GM12875 (cell line): Measurements from ENCODE around the gene SP6.

Experiments
- H3K4me3 ChIP-seq: one replicate; pipeline ENCODE4 v1.5.1; 2011; ENCODE audit warnings: low read depth, low read length, control low read depth
- CTCF ChIP-seq: IDR thresholded peaks from 2 replicates; pipeline ENCODE4 v1.5.1; 2011; ENCODE audit warnings: low read depth, mild to moderate bottlenecking, control low read depth, inconsistent platforms, low read length, moderate library complexity, borderline replicate concordance; ENCODE audit not compliant: insufficient read depth

The SP6 gene

GRCh38 chr17:47860386-47860785 is 9.4 kb upstream of the SP6 start:
- no peak overlapping the region for H3K4me3 ChIP-seq
- no peak for TF ChIP-seq CTCF

DNA sequence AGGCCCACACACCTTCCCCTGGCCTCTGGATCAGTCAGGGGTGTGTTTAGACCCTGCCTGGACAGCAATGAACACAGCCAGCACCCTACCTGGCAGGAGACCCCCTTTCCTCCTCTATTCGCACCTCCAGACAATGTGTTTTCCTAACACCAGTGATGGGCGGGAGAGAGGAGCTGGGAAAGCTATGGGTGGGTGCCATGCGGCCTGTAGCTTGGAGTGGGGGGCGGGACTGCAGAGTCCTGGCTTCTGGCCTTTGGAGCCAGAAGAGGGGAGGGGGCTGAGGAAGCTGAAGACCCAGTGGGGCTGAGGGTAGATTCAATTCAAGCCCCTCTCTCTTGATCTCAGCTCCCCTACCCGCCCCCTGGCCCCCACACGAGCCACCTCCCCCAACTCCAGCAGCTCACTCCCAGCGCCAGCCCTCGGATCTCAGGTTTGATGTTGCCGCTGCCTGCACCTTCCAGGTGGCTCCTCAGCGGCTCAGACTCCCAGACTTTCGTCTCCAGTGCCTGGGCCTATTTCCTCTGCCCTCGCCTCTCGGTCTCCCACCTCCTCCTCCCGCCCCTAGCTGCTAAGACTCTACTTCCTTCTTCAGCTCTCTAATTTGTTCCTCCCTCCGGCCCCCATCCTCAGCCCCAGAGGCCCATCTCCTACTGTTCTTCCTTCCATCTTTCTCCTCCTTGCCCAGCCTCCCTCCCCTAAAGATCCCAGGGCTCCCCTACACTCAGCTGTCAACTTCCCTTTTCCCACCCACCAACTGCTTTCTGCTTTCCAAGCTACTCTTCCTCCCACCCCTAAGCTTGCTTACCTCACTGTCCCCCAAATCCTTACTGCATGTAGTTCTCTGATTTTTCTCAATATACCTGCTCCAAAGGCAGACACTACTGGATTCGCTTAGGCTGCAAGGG is 6.8 kb upstream of the SP6 start:
- no peak for TF ChIP-seq CTCF
- no peak overlapping the region for H3K4me3 ChIP-seq

DNA sequence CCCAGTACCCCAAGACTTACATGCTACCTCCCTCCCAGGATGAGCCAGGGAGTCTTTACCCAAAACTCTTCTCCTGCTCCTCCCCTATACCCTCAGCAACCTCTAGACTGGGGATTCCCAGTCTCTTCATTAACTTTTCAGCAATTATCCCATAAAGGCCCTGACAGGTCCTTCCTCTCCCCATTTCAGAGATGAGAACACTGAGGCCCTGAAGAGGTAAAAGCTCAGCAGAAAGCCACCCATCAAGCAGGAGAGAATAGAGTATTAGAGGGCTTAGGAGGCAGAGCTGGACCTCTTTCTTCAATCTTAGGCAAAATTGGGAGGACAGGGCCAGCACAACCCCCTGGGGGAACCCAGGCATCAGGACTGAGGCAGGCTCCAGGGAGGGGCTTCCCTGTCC is 5.9 kb upstream of the SP6 start:
- TF ChIP-seq CTCF, result no peak

DNA sequence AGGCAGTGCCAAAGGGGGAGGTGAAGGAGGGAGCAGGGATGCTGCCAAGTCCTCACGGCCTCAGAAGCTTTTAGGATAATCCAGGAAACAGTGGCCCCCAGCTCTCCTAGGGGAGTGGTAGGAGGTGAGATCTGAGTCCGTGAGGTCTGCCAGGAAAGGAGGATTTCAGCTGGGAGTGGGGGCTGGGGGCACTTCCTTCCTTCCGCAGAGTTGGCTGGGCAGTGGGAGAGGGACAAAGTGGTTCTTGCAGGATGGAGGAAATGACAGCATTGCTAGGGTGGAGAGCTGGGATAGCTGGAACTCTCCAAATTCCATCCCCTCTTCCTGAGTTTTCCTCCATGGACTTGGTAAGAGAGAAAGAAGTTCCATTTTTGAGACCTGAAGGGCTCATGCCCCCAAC is 4.8 kb upstream of the SP6 start:
- no peak overlapping the region for H3K4me3 ChIP-seq
- TF ChIP-seq CTCF, result no peak

More for the DNA sequence above, 5.9 kb upstream of the SP6 start:
- no peak overlapping the region for H3K4me3 ChIP-seq

DNA sequence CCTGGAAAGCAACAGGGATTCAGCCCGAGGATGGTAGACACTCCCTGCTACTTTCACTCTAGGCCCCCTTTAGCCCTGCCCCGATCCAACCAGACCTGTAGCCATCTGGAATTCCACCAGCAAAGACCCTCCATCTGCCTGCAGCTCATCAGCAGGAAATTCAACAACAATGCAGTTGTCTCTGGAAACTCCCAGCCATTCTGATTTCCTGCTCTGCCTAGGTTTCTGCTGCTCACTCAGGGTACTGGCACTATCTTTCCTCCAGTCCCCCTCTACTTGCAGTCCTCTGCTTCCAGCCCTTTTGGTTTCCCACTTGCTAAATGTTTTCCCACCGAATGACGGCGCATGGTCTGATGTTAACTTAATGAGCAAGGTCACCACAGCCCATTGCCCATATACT is 2.7 kb upstream of the SP6 start:
- no peak overlapping the region for H3K4me3 ChIP-seq
- TF ChIP-seq CTCF, result no peak

DNA sequence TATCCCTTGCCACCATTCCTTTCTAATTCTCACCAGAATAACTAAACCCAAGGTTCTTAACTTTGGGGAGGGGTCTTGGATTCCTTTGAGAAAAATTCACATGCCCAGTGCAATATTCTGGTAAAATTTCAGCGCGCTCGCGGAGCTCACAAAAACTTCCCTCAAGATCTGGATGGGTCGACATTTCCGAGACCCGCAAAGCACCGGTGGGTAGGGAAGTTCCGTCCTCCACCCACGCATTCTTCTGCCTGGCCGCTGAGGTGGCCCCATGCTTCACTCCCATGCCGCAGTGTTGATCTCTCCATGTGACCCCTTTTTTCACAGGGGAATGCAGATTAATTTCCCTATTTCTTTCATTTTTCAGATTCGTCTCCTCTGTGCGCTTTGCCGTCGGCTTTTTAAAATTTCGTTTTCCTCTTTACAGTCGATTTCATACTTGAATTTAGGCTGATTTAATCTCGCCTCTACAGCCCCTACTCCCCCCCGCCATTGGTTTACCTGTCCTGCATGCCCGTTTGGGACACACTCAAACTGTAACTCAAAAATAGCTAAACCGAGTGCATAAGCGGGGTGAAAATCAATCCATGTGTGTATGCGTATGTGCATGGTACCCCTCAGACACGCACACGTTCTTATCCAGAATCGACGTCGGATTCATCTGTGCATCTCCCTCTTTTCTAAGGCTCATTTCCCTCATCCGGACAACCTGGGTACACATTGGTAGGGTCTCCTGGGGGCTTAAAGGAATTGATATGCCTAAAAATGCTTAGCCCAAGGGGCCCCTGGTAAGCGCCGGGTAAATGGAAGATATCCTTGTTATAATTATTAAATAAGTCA is 1.4 kb upstream of the SP6 start:
- no peak for TF ChIP-seq CTCF
- H3K4me3 ChIP-seq, result no peak overlapping the region
